GM23338 (cell line): Measurements from ENCODE around the gene TMEM175. TPM values are rescaled to one million over a fixed set of nuclear protein-coding genes. Genes with fewer than 3 reads are reported as not detected.

Source experiments
- ATAC-seq: fragments of 200-7000 bp; cut with Tn5 transposase; 3 replicates; pipeline ENCODE4 v1.9.1; 2020
- DNase-seq: peaks from one replicate; pipeline ENCODE4 v3.0.0-alpha.2; 2015; ENCODE audit warnings: low spot score
- H2AFZ ChIP-seq: fragments of 200-600 bp; sonication (generic); 2 replicates; pipeline ENCODE4 v1.8.0; 2016; ENCODE audit warnings: antibody characterized with exemption, mild to moderate bottlenecking, moderate library complexity
- H3F3A ChIP-seq: fragments of 200-600 bp; sonication (generic); replicated peaks from 2 replicates; pipeline ENCODE4 v1.8.0; 2017; ENCODE audit warnings: antibody characterized with exemption, mixed run types, low read depth
- H3K27ac ChIP-seq: fragments of 200-600 bp; sonication (generic); 2 replicates; pipeline ENCODE4 v1.6.1; 2016; ENCODE audit warnings: low read depth
- H3K27me3 ChIP-seq: fragments of 200-600 bp; sonication (generic); 2 replicates; pipeline ENCODE4 v1.8.0; 2016; ENCODE audit warnings: mild to moderate bottlenecking, mixed run types, moderate library complexity; ENCODE audit not compliant: insufficient read depth
- H3K36me3 ChIP-seq: fragments of 200-600 bp; sonication (generic); 2 replicates; pipeline ENCODE4 v1.8.0; 2016; ENCODE audit warnings: mild to moderate bottlenecking; ENCODE audit not compliant: insufficient read depth
- H3K4me1 ChIP-seq: fragments of 200-600 bp; sonication (generic); 2 replicates; pipeline ENCODE4 v1.8.0; 2016; ENCODE audit warnings: mild to moderate bottlenecking, moderate library complexity; ENCODE audit not compliant: insufficient read depth
- H3K4me2 ChIP-seq: fragments of 200-600 bp; sonication (generic); 2 replicates; pipeline ENCODE4 v1.7.1; 2017; ENCODE audit warnings: mixed run types
- H3K4me3 ChIP-seq: fragments of 200-600 bp; sonication (generic); 2 replicates; pipeline ENCODE4 v1.6.1; 2016; ENCODE audit warnings: mixed run types
- H3K79me2 ChIP-seq: fragments of 200-600 bp; sonication (generic); replicated peaks from 2 replicates; pipeline ENCODE4 v1.8.0; 2017; ENCODE audit warnings: mild to moderate bottlenecking; ENCODE audit not compliant: insufficient read depth
- H3K9me2 ChIP-seq: fragments of 200-600 bp; sonication (generic); 2 replicates; pipeline ENCODE4 v1.8.0; 2017; ENCODE audit not compliant: insufficient read depth
- H4K20me1 ChIP-seq: fragments of 200-600 bp; sonication (generic); replicated peaks from 2 replicates; pipeline ENCODE4 v1.8.0; 2017; ENCODE audit warnings: mild to moderate bottlenecking; ENCODE audit not compliant: insufficient read depth
- H3K27ac Mint-ChIP-seq: 2 replicates; pipeline ENCODE4 v1.8.0; 2020; ENCODE audit warnings: inconsistent platforms, mild to moderate bottlenecking, moderate library complexity, mixed read lengths
- H3K27me3 Mint-ChIP-seq: 3 replicates; pipeline ENCODE4 v1.8.0; 2022; ENCODE audit warnings: low read depth, mild to moderate bottlenecking, moderate library complexity, mixed read lengths, inconsistent platforms; ENCODE audit not compliant: insufficient read depth, poor library complexity
- H3K36me3 Mint-ChIP-seq: 3 replicates; pipeline ENCODE4 v1.8.0; 2021; ENCODE audit warnings: low read depth, mild to moderate bottlenecking, inconsistent platforms, moderate library complexity, mixed read lengths
- H3K4me1 Mint-ChIP-seq: 3 replicates; pipeline ENCODE4 v1.8.0; 2020; ENCODE audit warnings: mild to moderate bottlenecking, inconsistent platforms, mixed read lengths
- H3K4me3 Mint-ChIP-seq: 3 replicates; pipeline ENCODE4 v1.8.0; 2021; ENCODE audit warnings: moderate library complexity, mild to moderate bottlenecking, inconsistent platforms, mixed read lengths
- H3K9me3 Mint-ChIP-seq: 3 replicates; pipeline ENCODE4 v1.8.0; 2020; ENCODE audit warnings: moderate library complexity, mild to moderate bottlenecking, inconsistent platforms, mixed read lengths
- CTCF ChIP-seq, 2 experiments: fragments of 200-600 bp in 1 of 2; sonication (generic) in 1 of 2; conservative IDR thresholded peaks; 2 replicates each; pipeline versions ENCODE4 v1.5.1 to v1.6.1; 2016 to 2017; ENCODE audit warnings: antibody characterized with exemption in 2 of 2, low read depth in 2 of 2, mild to moderate bottlenecking in 2 of 2, moderate library complexity in 1 of 2
- ETS1 ChIP-seq: IDR thresholded peaks from 2 replicates; pipeline ENCODE4 v1.6.1; 2016; ENCODE audit warnings: antibody characterized with exemption
- EZH2 ChIP-seq: fragments of 200-600 bp; sonication (generic); IDR thresholded peaks from one replicate; pipeline ENCODE4 v1.8.0; 2017; ENCODE audit warnings: antibody characterized with exemption, mild to moderate bottlenecking, low read depth; ENCODE audit not compliant: unreplicated experiment
- EZH2phosphoT487 ChIP-seq: fragments of 200-600 bp; sonication (generic); IDR thresholded peaks from one replicate; pipeline ENCODE4 v1.8.1; 2018; ENCODE audit warnings: antibody characterized with exemption; ENCODE audit not compliant: unreplicated experiment
- NANOG ChIP-seq: IDR thresholded peaks from 2 replicates; pipeline ENCODE4 v1.6.1; 2016; ENCODE audit warnings: antibody characterized with exemption, borderline replicate concordance
- POLR2AphosphoS5 ChIP-seq: IDR thresholded peaks from 2 replicates; pipeline ENCODE4 v1.6.1; 2016; ENCODE audit warnings: antibody characterized with exemption, low read depth
- REST ChIP-seq: IDR thresholded peaks from one replicate; pipeline ENCODE4 v1.6.1; 2018; ENCODE audit warnings: antibody characterized with exemption; ENCODE audit not compliant: unreplicated experiment
- polyA plus RNA-seq: library from polyadenylated mRNA; unstranded; fragments of >200 nt; fragmentation: Nextera tagmentation; extraction: Ambion mirVana; gene quantifications from 2 replicates; pipeline ENCODE4 v1.2.1, GENCODE V29; 2016
- total RNA-seq: library from RNA; depleted of rRNA; stranded (reverse); fragments of >200 nt; shearing (Covaris generic); gene quantifications from 2 replicates; pipeline ENCODE4 v1.2.3, GENCODE V29; 2014

Gene TMEM175
- total and polyA plus RNA-seq, 2 experiments from 2014 or later = 8.0 to 11.4 TPM

GRCh38 chr4:989722-990471 lies 57.6 kb downstream of the TMEM175 start (continued):
- TF ChIP-seq NANOG (no peak), REST (no peak), ETS1 (no peak), CTCF (conservative IDR thresholded peaks at IDR 0.05; ENCODE audit: low read depth in 2 of 2) (no peak), EZH2phosphoT487 (no peak)

GRCh38 chr4:990746-991367 lies 58.6 kb downstream of the TMEM175 start:
- no peak overlapping the region for H3K4me3 ChIP-seq
- no peaks in the 10 kb centered on the region for H3K36me3 Mint-ChIP-seq
- peaks cover 11% of the 10 kb centered on the region for H3K27me3 ChIP-seq
- H4K20me1 ChIP-seq = no peaks in the 10 kb centered on the region
- peaks cover 6% of the 10 kb centered on the region; the same call in 1 of the 2 replicates for H3K4me1 ChIP-seq
- no peak overlapping the region for H3K4me3 Mint-ChIP-seq
- 0 out of 2 replicates have a peak, but pooled peaks cover 2% of the 10 kb centered on the region for H3F3A ChIP-seq
- no peak for ATAC-seq
- no peak overlapping the region for H3K27ac Mint-ChIP-seq
- no peaks in the 10 kb centered on the region for H3K36me3 ChIP-seq
- no peak overlapping the region for H2AFZ ChIP-seq
- no peak for DNase-seq
- H3K9me3 Mint-ChIP-seq = no peaks in the 10 kb centered on the region
- no peaks in the 10 kb centered on the region for H3K9me2 ChIP-seq
- peaks cover 17% of the 10 kb centered on the region for H3K27me3 Mint-ChIP-seq
- H3K27ac ChIP-seq = no peak overlapping the region
- no peak overlapping the region for H3K4me2 ChIP-seq
- no peaks in the 10 kb centered on the region for H3K79me2 ChIP-seq
- 0 out of 3 replicates have a peak, but pooled peaks cover 2% of the 10 kb centered on the region for H3K4me1 Mint-ChIP-seq
- TF ChIP-seq REST (no peak), EZH2 (no peak), NANOG (no peak), POLR2AphosphoS5 (no peak)
